ENCODE results near the gene GALNT1. TPM values are rescaled to one million over a fixed set of nuclear protein-coding genes. Genes with fewer than 3 reads are reported as not detected.

GALNT1 gene
- total and polyA plus RNA-seq, 9 of the 15 experiments (the other 6 are each of a cell fraction or from before 2014, with no cell fraction given) = 14.4 to 54.1 (median 36.6) TPM

DNA sequence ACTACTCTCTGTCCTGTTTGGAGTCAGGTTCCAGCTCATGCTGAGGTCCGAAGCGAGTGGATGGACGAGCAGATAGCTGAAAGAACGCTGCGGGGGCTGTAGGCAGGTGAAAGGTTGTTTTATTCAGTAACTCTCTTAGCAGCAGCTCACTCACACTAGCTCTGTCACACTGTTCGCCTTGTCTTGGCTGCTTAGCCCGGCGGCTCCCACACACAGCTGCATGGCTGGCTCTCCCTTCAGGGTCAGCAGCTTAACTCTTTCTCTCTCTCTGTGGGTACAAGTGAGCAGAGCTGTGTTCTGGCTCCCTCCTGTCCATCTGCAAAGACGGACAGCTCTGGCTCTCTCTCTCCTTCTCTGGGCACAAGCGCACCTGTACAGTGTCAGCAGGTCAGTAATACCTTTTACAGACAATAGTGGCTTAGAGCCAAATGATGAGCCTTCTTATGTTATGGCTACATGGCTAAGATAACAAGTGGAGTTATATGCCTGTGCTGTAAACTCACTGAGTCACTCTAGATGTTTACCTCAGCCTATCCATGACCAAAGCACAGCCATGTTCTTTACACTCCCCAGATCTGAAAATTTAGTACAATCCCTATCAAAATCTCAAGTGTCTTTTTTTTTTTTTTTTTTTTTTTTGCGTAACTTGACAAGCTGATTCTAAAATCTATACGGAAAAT lies 149.3 kb downstream of the GALNT1 start (continued):
- TF ChIP-seq ZNF57 (CRISPR knock-in tag; IDR thresholded peaks at IDR 0.05) (no peak), COPS2 (conservative IDR thresholded peaks at IDR 0.05) (no peak), ZNF584 (CRISPR knock-in tag; IDR thresholded peaks at IDR 0.05; ENCODE audit: low read depth) (peak; percentile 79; the same call in 1 of the 2 replicates), TRIM28 (IDR thresholded peaks at IDR 0.05) (no peak), SLC30A9 (CRISPR knock-in tag; IDR thresholded peaks at IDR 0.05) (no peak), CHD2 (IDR thresholded peaks at IDR 0.05; ENCODE audit: low read depth, low read length) (no peak), MAZ (CRISPR knock-in tag; conservative IDR thresholded peaks at IDR 0.05 in 1 of 2, IDR thresholded peaks at IDR 0.05 in 1 of 2) (0 out of 4 replicates have a peak, but pooled peaks of 1 of the 2 experiments have one; percentile 52), RBFOX2 (IDR thresholded peaks at IDR 0.05; ENCODE audit: low read depth, low read length) (no peak), NRF1 (conservative IDR thresholded peaks at IDR 0.05 in 1 of 2, IDR thresholded peaks at IDR 0.05 in 1 of 2) (0 out of 4 replicates have a peak, but pooled peaks of 1 of the 2 experiments have one; percentile 18), ZNF644 (tag; IDR thresholded peaks at IDR 0.05; ENCODE audit: low read depth) (0 out of 2 replicates have a peak, but pooled peaks have one; percentile 37), HDAC2 (IDR thresholded peaks at IDR 0.05) (0 out of 2 replicates have a peak, but pooled peaks have one; percentile 27), ZNF184 (CRISPR knock-in tag; IDR thresholded peaks at IDR 0.05) (no peak), ZNF239 (CRISPR knock-in tag; IDR thresholded peaks at IDR 0.05) (no peak), ZNF766 (CRISPR knock-in tag; conservative IDR thresholded peaks at IDR 0.05) (peak; percentile 83), WHSC1 (IDR thresholded peaks at IDR 0.05; ENCODE audit: low read length) (no peak), BACH1 (tag; IDR thresholded peaks at IDR 0.05) (0 out of 2 replicates have a peak, but pooled peaks have one; percentile 68), MXI1 (IDR thresholded peaks at IDR 0.05; ENCODE audit: low read depth, low read length) (no peak), SMAD3 (CRISPR knock-in tag; conservative IDR thresholded peaks at IDR 0.05) (0 out of 2 replicates have a peak, but pooled peaks have one; percentile 61), SAFB (IDR thresholded peaks at IDR 0.05; ENCODE audit: borderline replicate concordance, low read depth, low read length) (no peak), ZNF668 (CRISPR knock-in tag; IDR thresholded peaks at IDR 0.05) (no peak), KDM5B (IDR thresholded peaks at IDR 0.05; ENCODE audit: insufficient replicate concordance, low read depth, low read length) (peak; percentile 42), PTRF (tag; IDR thresholded peaks at IDR 0.05) (peak; percentile 68), ZNF347 (CRISPR knock-in tag; IDR thresholded peaks at IDR 0.05; ENCODE audit: low read depth) (no peak), THRB (CRISPR knock-in tag; conservative IDR thresholded peaks at IDR 0.05) (no peak)
- TF ChIP-seq, protein P1, sequence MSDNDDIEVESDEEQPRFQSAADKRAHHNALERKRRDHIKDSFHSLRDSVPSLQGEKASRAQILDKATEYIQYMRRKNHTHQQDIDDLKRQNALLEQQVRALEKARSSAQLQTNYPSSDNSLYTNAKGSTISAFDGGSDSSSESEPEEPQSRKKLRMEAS (CRISPR knock-in tag; IDR thresholded peaks at IDR 0.05) = no peak
- TF ChIP-seq, protein P2, sequence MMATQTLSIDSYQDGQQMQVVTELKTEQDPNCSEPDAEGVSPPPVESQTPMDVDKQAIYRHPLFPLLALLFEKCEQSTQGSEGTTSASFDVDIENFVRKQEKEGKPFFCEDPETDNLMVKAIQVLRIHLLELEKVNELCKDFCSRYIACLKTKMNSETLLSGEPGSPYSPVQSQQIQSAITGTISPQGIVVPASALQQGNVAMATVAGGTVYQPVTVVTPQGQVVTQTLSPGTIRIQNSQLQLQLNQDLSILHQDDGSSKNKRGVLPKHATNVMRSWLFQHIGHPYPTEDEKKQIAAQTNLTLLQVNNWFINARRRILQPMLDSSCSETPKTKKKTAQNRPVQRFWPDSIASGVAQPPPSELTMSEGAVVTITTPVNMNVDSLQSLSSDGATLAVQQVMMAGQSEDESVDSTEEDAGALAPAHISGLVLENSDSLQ (IDR thresholded peaks at IDR 0.05) = peak; percentile 53; the same call in 1 of the 2 replicates
- TF ChIP-seq, protein P3, sequence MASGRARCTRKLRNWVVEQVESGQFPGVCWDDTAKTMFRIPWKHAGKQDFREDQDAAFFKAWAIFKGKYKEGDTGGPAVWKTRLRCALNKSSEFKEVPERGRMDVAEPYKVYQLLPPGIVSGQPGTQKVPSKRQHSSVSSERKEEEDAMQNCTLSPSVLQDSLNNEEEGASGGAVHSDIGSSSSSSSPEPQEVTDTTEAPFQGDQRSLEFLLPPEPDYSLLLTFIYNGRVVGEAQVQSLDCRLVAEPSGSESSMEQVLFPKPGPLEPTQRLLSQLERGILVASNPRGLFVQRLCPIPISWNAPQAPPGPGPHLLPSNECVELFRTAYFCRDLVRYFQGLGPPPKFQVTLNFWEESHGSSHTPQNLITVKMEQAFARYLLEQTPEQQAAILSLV (tag; IDR thresholded peaks at IDR 0.05) = peak; percentile 85

Measured in K562 (cell line).